Loucy (cell line): ENCODE results near the gene CD8B.

Experiments
- EZH2phosphoT487 ChIP-seq: fragments of 200-600 bp; IDR thresholded peaks from 2 replicates; pipeline ENCODE4 v1.6.1; 2018; ENCODE audit warnings: antibody characterized with exemption, mild to moderate bottlenecking, moderate library complexity, borderline replicate concordance
- TF ChIP-seq, protein P1 (sequence below): fragments of 200-600 bp; sonication (generic); conservative IDR thresholded peaks from 2 replicates; pipeline ENCODE4 v1.5.1; 2014; ENCODE audit warnings: mild to moderate bottlenecking, antibody characterized with exemption, low read length

DNA sequence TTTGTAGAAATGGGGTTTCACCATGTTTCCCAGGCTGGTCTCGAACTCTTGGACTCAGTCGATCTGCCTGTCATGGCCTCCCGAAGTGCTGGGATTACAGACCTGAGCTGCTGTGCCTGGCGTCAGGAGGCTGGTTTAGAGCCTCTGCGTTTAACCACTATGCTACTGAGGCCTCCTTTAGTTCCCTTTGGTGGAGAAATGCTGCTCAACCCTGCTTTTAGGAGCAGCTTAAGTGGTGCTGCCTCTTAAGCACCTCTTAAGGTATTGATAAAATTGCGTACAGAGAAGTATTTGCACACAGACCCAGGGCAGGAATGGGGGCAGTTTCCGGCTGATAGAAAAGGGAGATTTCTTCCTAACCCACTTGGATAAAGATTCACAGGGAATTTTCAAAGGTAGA, 78.9 kb downstream of the CD8B start:
- TF ChIP-seq, protein P1, sequence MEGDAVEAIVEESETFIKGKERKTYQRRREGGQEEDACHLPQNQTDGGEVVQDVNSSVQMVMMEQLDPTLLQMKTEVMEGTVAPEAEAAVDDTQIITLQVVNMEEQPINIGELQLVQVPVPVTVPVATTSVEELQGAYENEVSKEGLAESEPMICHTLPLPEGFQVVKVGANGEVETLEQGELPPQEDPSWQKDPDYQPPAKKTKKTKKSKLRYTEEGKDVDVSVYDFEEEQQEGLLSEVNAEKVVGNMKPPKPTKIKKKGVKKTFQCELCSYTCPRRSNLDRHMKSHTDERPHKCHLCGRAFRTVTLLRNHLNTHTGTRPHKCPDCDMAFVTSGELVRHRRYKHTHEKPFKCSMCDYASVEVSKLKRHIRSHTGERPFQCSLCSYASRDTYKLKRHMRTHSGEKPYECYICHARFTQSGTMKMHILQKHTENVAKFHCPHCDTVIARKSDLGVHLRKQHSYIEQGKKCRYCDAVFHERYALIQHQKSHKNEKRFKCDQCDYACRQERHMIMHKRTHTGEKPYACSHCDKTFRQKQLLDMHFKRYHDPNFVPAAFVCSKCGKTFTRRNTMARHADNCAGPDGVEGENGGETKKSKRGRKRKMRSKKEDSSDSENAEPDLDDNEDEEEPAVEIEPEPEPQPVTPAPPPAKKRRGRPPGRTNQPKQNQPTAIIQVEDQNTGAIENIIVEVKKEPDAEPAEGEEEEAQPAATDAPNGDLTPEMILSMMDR: no peak
- TF ChIP-seq EZH2phosphoT487: no peak
